Endothelial cell of umbilical vein (primary cell): ENCODE measurements around the gene DPH1. TPM values are rescaled to one million over a fixed set of nuclear protein-coding genes. Genes with fewer than 3 reads are reported as not detected.

Experiments used
- BruUV-seq: library from RNA; stranded (reverse); fragments of 400-500 nt; replicated peaks from 2 replicates; lab custom pipeline; 2021; lab: Mats Ljungman, UMichigan
- CTCF ChIA-PET: fragments of 300-600, 350-600 bp; sonication (Branson Sonifier 250); formaldehyde crosslinking; loops from one replicate; lab custom pipeline; 2021; ENCODE audit warnings: antibody characterized with exemption, inconsistent platforms; lab: Charles Lee
- POLR2A ChIA-PET: fragments of 300-600, 350-600 bp; sonication (Branson Sonifier 250); formaldehyde crosslinking; loops from one replicate; lab custom pipeline; 2021; ENCODE audit warnings: antibody characterized with exemption, inconsistent platforms; lab: Charles Lee
- DNase-seq: peaks from one replicate; pipeline ENCODE4 v3.0.0-alpha.2; 2011; ENCODE audit warnings: low read depth, low spot score
- FAIRE-seq: peaks from 2 replicates; lab custom pipeline; 2011; peaks lifted over from hg19 to GRCh38; lab: Jason Lieb, UNC
- H2AFZ ChIP-seq: 2 replicates; pipeline ENCODE4 v1.6.0; 2012; ENCODE audit warnings: low read depth, low read length, control low read depth, inconsistent platforms
- H3K27ac ChIP-seq: 2 replicates; pipeline ENCODE4 v1.5.1; 2011; ENCODE audit warnings: low read depth, mild to moderate bottlenecking, control low read depth, low read length, moderate library complexity; ENCODE audit not compliant: insufficient read depth
- H3K27me3 ChIP-seq, 2 experiments: 2 replicates each; pipeline versions ENCODE4 v1.6.0 to v1.6.1; 2011; ENCODE audit warnings: low read length in 2 of 2, mixed read lengths in 1 of 2; ENCODE audit not compliant: control insufficient read depth in 2 of 2, insufficient read depth in 2 of 2
- H3K36me3 ChIP-seq, 2 experiments: 2 replicates in 1 of 2; 3 replicates in 1 of 2; pipeline ENCODE4 v1.5.1; 2011; ENCODE audit warnings: low read length in 2 of 2, mild to moderate bottlenecking in 1 of 2, moderate library complexity in 1 of 2; ENCODE audit not compliant: control insufficient read depth in 2 of 2, insufficient read depth in 2 of 2; ENCODE audit errors: extremely low read depth in 1 of 2
- H3K4me1 ChIP-seq: 3 replicates; pipeline ENCODE4 v1.5.1; 2011; ENCODE audit warnings: mild to moderate bottlenecking, low read length; ENCODE audit not compliant: control insufficient read depth, insufficient read depth; ENCODE audit errors: extremely low read depth
- H3K4me2 ChIP-seq: 2 replicates; pipeline ENCODE4 v1.6.1; 2011; ENCODE audit warnings: low read length, control low read depth, mixed read lengths; ENCODE audit not compliant: insufficient read depth
- H3K4me3 ChIP-seq, 3 experiments: fragments of 200-600 bp in 1 of 3; sonication (generic), shearing (Covaris generic) in 1 of 3; replicated peaks in 1 of 3; 2 replicates each; pipeline ENCODE4 v1.5.1; 2011 to 2016; ENCODE audit warnings: control low read depth in 3 of 3, low read length in 3 of 3, mild to moderate bottlenecking in 2 of 3, inconsistent platforms in 1 of 3, low read depth in 1 of 3, moderate library complexity in 1 of 3; ENCODE audit not compliant: insufficient read depth in 1 of 3
- H3K79me2 ChIP-seq: 2 replicates; pipeline ENCODE4 v1.6.0; 2012; ENCODE audit warnings: low read length, inconsistent platforms; ENCODE audit not compliant: control insufficient read depth, insufficient read depth
- H3K9ac ChIP-seq: replicated peaks from 2 replicates; pipeline ENCODE3; 2011; ENCODE audit warnings: low read length, control low read depth; ENCODE audit not compliant: insufficient read depth; ENCODE audit errors: extremely low read depth
- H3K9me1 ChIP-seq: replicated peaks from 3 replicates; pipeline ENCODE4 v1.6.0; 2011; ENCODE audit warnings: mild to moderate bottlenecking, low read length; ENCODE audit not compliant: control insufficient read depth, insufficient read depth; ENCODE audit errors: extremely low read depth
- H3K9me3 ChIP-seq: replicated peaks from 2 replicates; pipeline ENCODE4 v1.5.1; 2012; ENCODE audit warnings: low read length, inconsistent platforms; ENCODE audit not compliant: control insufficient read depth, insufficient read depth
- H4K20me1 ChIP-seq: replicated peaks from 2 replicates; pipeline ENCODE3; 2011; ENCODE audit warnings: mild to moderate bottlenecking, low read length; ENCODE audit not compliant: control insufficient read depth, insufficient read depth; ENCODE audit errors: extremely low read depth
- CTCF ChIP-seq, 2 donors: IDR thresholded peaks; 1 replicate in 1 of 2; 2 replicates in 1 of 2; pipeline ENCODE4 v1.5.1; 2011; ENCODE audit warnings: low read length in 2 of 2, mild to moderate bottlenecking in 2 of 2, moderate library complexity in 2 of 2, control low read depth in 1 of 2, inconsistent platforms in 1 of 2, low read depth in 1 of 2; ENCODE audit not compliant: insufficient read depth in 1 of 2; ENCODE audit errors: extremely low read depth in 1 of 2
- EZH2 ChIP-seq: IDR thresholded peaks from 2 replicates; pipeline ENCODE4 v1.6.1; 2012; ENCODE audit warnings: borderline replicate concordance, low read depth, mild to moderate bottlenecking, moderate library complexity, low read length, inconsistent platforms; ENCODE audit not compliant: severe bottlenecking
- FOS ChIP-seq: IDR thresholded peaks from 2 replicates; pipeline ENCODE4 v1.6.1; 2011; ENCODE audit warnings: mild to moderate bottlenecking, low read length, moderate library complexity, borderline replicate concordance; ENCODE audit not compliant: insufficient read depth
- GATA2 ChIP-seq: IDR thresholded peaks from 2 replicates; pipeline ENCODE4 v1.7.0; 2011; ENCODE audit warnings: low read depth, mild to moderate bottlenecking, moderate library complexity, mixed read lengths, low read length; ENCODE audit not compliant: insufficient read length, insufficient read depth
- JUN ChIP-seq: IDR thresholded peaks from 2 replicates; pipeline ENCODE4 v1.6.1; 2011; ENCODE audit warnings: borderline replicate concordance, low read depth; ENCODE audit not compliant: insufficient read length, insufficient read depth
- MAX ChIP-seq: IDR thresholded peaks from 2 replicates; pipeline ENCODE4 v1.6.1; 2011; ENCODE audit not compliant: insufficient read depth, insufficient read length
- MYC ChIP-seq: IDR thresholded peaks from one replicate; pipeline ENCODE4 v1.6.1; 2011; ENCODE audit warnings: mild to moderate bottlenecking, low read depth, low read length
- POLR2A ChIP-seq: IDR thresholded peaks from 2 replicates; pipeline ENCODE4 v1.6.1; 2012; ENCODE audit warnings: low read depth, mild to moderate bottlenecking, control low read depth, low read length
- POLR2AphosphoS5 ChIP-seq: IDR thresholded peaks from 2 replicates; pipeline ENCODE4 v1.6.1; 2012; ENCODE audit warnings: low read depth, mild to moderate bottlenecking, control low read depth, low read length, moderate library complexity; ENCODE audit not compliant: insufficient read depth
- dilution Hi-C: fragments of 300-500 bp; cut with MboI; formaldehyde crosslinking; loops from one replicate; pipeline ENCODE4 v1.15.0; 2019; ENCODE audit warnings: low sequenced_read_pairs; ENCODE audit not compliant: extremely low pct_ligation_motif_present
- intact Hi-C: fragments of 100-400 bp; cut with micrococcal nuclease; formaldehyde crosslinking; loops from one replicate; pipeline ENCODE4 v1.10.0; 2022
- polyA plus RNA-seq, 4 experiments: library from polyadenylated mRNA; depleted of rRNA in 3 of 4; stranded (reverse) in 3 of 4; unstranded in 1 of 4; fragments of >200 nt; gene quantifications; 2 replicates each; pipeline versions ENCODE4 v1.2.1 to v1.2.3, GENCODE V29; 2011 to 2012; ENCODE audit warnings: missing spikeins in 1 of 4
- total RNA-seq: library from RNA; stranded (reverse); gene quantifications from 2 replicates; pipeline ENCODE4 v1.2.3, GENCODE V29; 2021

The DPH1 gene
- total and polyA plus RNA-seq, 2 donors (not counting 3 experiments of a cell fraction or from before 2014, with no cell fraction given), result 37.8 to 45.6 TPM

GRCh38 chr17:2059547-2060384, 29.8 kb downstream of the DPH1 start:
- DNase-seq (no peak), FAIRE-seq (no peak)
- Histone ChIP-seq H3K36me3 (peaks cover 3 to 13% of the 10 kb centered on the region in 2 experiments), H3K4me1 (peaks cover 15% of the 10 kb centered on the region), H3K79me2 (peaks cover 29% of the 10 kb centered on the region), H3K9ac (no peak overlapping the region), H4K20me1 (no peaks in the 10 kb centered on the region), H3K4me3 (no peak overlapping the region), H3K9me1 (no peaks in the 10 kb centered on the region), H3K27me3 (no peaks in the 10 kb centered on the region), H3K4me2 (no peak overlapping the region), H3K27ac (no peak overlapping the region), H2AFZ (no peak overlapping the region), H3K9me3 (no peaks in the 10 kb centered on the region)
- intact Hi-C loops, result no loop called here
- TSS peak; percentile 59 for BruUV-seq
- TF ChIP-seq MYC (no peak), POLR2A (no peak), CTCF (IDR thresholded peaks at IDR 0.05; ENCODE audit: extremely low read depth in 1 of 2, insufficient read depth in 1 of 2, low read depth in 1 of 2, low read length in 2 of 2) (no peak), MAX (no peak), EZH2 (no peak), POLR2AphosphoS5 (no peak), FOS (no peak), JUN (no peak), GATA2 (no peak)
- ChIA-PET POLR2A (no interaction called here), CTCF (interaction anchor here (1.6 to 17.2 kb wide), 4 partner anchors 31 to 185 kb away, joined by 6 to 455 read pairs (median 8); no protein-coding TSS in a partner anchor)
- dilution Hi-C loops, result no loop called here
